ENCODE measurements around the gene NEK4.

- TF ChIP-seq CTCF (IDR thresholded peaks at IDR 0.05; ENCODE audit: insufficient read depth, low read depth, low read length) = no peak
- TF ChIP-seq EZH2 (IDR thresholded peaks at IDR 0.05; ENCODE audit: insufficient read depth, low read length) = no peak
These were observed 31.1 kb upstream of the NEK4 start for GRCh38 chr3:52801839-52802238.

Measured in astrocyte (in vitro differentiated cells and primary cell).